HEK293 (cell line): ENCODE results near the gene PRRC2B.
A peak's percentile ranks its signal among the peaks of the same experiment; 100 is the strongest.

ENCODE experiments used
- CTCF ChIA-PET: fragments of 350-600 bp; formaldehyde crosslinking; extraction: SDS; loops from one replicate; lab custom pipeline; 2021; ENCODE audit warnings: antibody characterized with exemption; lab: Yijun Ruan, JAX
- POLR2A ChIA-PET: fragments of 300-600 bp; formaldehyde crosslinking; extraction: SDS; loops from one replicate; lab custom pipeline; 2020; ENCODE audit warnings: antibody characterized with exemption, inconsistent platforms; lab: Yijun Ruan, JAX
- H3K27ac ChIP-seq: fragments of 200-500 bp; sonication (Bioruptor generic); 2 replicates; pipeline ENCODE4 v1.5.1; 2014; ENCODE audit warnings: low read depth, low read length, control low read depth, inconsistent platforms; ENCODE audit errors: extremely low read depth
- H3K36me3 ChIP-seq, 2 experiments: fragments of 200-500 bp in 1 of 2; sonication (Bioruptor generic) in 1 of 2; 1 replicate in 1 of 2; 2 replicates in 1 of 2; pipeline ENCODE4 v1.5.1; 2014 to 2017; ENCODE audit warnings: inconsistent platforms in 2 of 2, low read length in 2 of 2; ENCODE audit not compliant: control insufficient read depth in 2 of 2, insufficient read depth in 1 of 2
- H3K4me1 ChIP-seq: fragments of 200-500 bp; sonication (Bioruptor generic); 2 replicates; pipeline ENCODE4 v1.5.1; 2014; ENCODE audit warnings: mild to moderate bottlenecking, low read length, inconsistent platforms; ENCODE audit not compliant: control insufficient read depth, insufficient read depth
- H3K4me3 ChIP-seq: 2 replicates; pipeline ENCODE4 v1.5.1; 2011; ENCODE audit warnings: low read depth, mild to moderate bottlenecking, control low read depth, low read length, moderate library complexity
- H3K9me3 ChIP-seq: fragments of 200-500 bp; sonication (Bioruptor generic); 2 replicates; pipeline ENCODE4 v1.5.1; 2014; ENCODE audit warnings: low read depth, low read length, inconsistent platforms; ENCODE audit not compliant: control insufficient read depth, insufficient read depth
- BCL11A ChIP-seq: fragments of 450-650 bp; formaldehyde crosslinking; IDR thresholded peaks from 2 replicates; pipeline ENCODE4 v1.5.1; 2016; ENCODE audit warnings: low read depth, missing biosample characterization, missing genetic modification characterization
- IKZF3 ChIP-seq: fragments of 450-650 bp; IDR thresholded peaks from 2 replicates; pipeline ENCODE4 v1.5.0; 2018; ENCODE audit warnings: missing biosample characterization, mild to moderate bottlenecking, missing genetic modification characterization, moderate library complexity
- OSR2 ChIP-seq: fragments of 450-650 bp; formaldehyde crosslinking; IDR thresholded peaks from 2 replicates; pipeline ENCODE4 v1.5.1; 2016; ENCODE audit warnings: missing biosample characterization, missing genetic modification characterization
- RBAK ChIP-seq: fragments of 450-650 bp; formaldehyde crosslinking; IDR thresholded peaks from 2 replicates; pipeline ENCODE4 v1.5.1; 2016; ENCODE audit warnings: missing biosample characterization, missing genetic modification characterization
- ZBTB8A ChIP-seq: fragments of 450-650 bp; formaldehyde crosslinking; IDR thresholded peaks from 2 replicates; pipeline ENCODE4 v1.5.1; 2016; ENCODE audit warnings: missing biosample characterization, missing genetic modification characterization
- ZNF132 ChIP-seq: fragments of 450-650 bp; formaldehyde crosslinking; IDR thresholded peaks from 2 replicates; pipeline ENCODE4 v1.5.1; 2017; ENCODE audit warnings: missing biosample characterization, missing genetic modification characterization, borderline replicate concordance
- ZNF16 ChIP-seq: fragments of 450-650 bp; formaldehyde crosslinking; IDR thresholded peaks from 2 replicates; pipeline ENCODE4 v1.5.1; 2016; ENCODE audit warnings: low read depth, missing biosample characterization, missing genetic modification characterization
- ZNF2 ChIP-seq: fragments of 450-650 bp; formaldehyde crosslinking; IDR thresholded peaks from 2 replicates; pipeline ENCODE4 v1.5.1; 2016; ENCODE audit warnings: missing biosample characterization, missing genetic modification characterization
- ZNF248 ChIP-seq: fragments of 450-650 bp; formaldehyde crosslinking; IDR thresholded peaks from 2 replicates; pipeline ENCODE4 v1.5.1; 2017; ENCODE audit warnings: missing biosample characterization, missing genetic modification characterization
- ZNF335 ChIP-seq: fragments of 450-650 bp; formaldehyde crosslinking; conservative IDR thresholded peaks from 2 replicates; pipeline ENCODE4 v1.5.1; 2016; ENCODE audit warnings: missing biosample characterization, missing genetic modification characterization
- ZNF398 ChIP-seq: fragments of 450-650 bp; formaldehyde crosslinking; IDR thresholded peaks from 2 replicates; pipeline ENCODE4 v1.5.1; 2017; ENCODE audit warnings: missing biosample characterization, missing genetic modification characterization
- ZNF596 ChIP-seq: fragments of 450-650 bp; IDR thresholded peaks from 2 replicates; pipeline ENCODE4 v1.5.0; 2018; ENCODE audit warnings: missing biosample characterization, mild to moderate bottlenecking, missing genetic modification characterization, moderate library complexity
- ZNF707 ChIP-seq: fragments of 450-650 bp; formaldehyde crosslinking; IDR thresholded peaks from 2 replicates; pipeline ENCODE4 v1.5.1; 2016; ENCODE audit warnings: missing biosample characterization, missing genetic modification characterization
- ZNF777 ChIP-seq: fragments of 450-650 bp; formaldehyde crosslinking; IDR thresholded peaks from 2 replicates; pipeline ENCODE4 v1.5.1; 2017; ENCODE audit warnings: missing biosample characterization, missing genetic modification characterization, borderline replicate concordance
- ZNF843 ChIP-seq: fragments of 450-650 bp; formaldehyde crosslinking; IDR thresholded peaks from 2 replicates; pipeline ENCODE4 v1.5.1; 2016; ENCODE audit warnings: missing biosample characterization, missing genetic modification characterization
- ZSCAN16 ChIP-seq: fragments of 450-650 bp; formaldehyde crosslinking; IDR thresholded peaks from 2 replicates; pipeline ENCODE4 v1.5.1; 2016; ENCODE audit warnings: missing biosample characterization, missing genetic modification characterization
- ZXDB ChIP-seq: fragments of 450-650 bp; formaldehyde crosslinking; IDR thresholded peaks from 2 replicates; pipeline ENCODE4 v1.5.1; 2016; ENCODE audit warnings: missing biosample characterization, missing genetic modification characterization
- TF ChIP-seq, protein P1 (sequence below): fragments of 450-650 bp; formaldehyde crosslinking; IDR thresholded peaks from 2 replicates; pipeline ENCODE4 v1.5.1; 2016; ENCODE audit warnings: missing biosample characterization, missing genetic modification characterization
- TF ChIP-seq, protein P2 (sequence below): fragments of 450-650 bp; formaldehyde crosslinking; optimal IDR thresholded peaks from 2 replicates; pipeline ENCODE3; 2016; ENCODE audit warnings: missing biosample characterization, mild to moderate bottlenecking, missing genetic modification characterization
- TF ChIP-seq, protein P3 (sequence below): fragments of 450-650 bp; formaldehyde crosslinking; IDR thresholded peaks from 2 replicates; pipeline ENCODE4 v1.5.1; 2016; ENCODE audit warnings: missing biosample characterization, missing genetic modification characterization
- TF ChIP-seq, protein P4 (sequence below): fragments of 450-650 bp; formaldehyde crosslinking; IDR thresholded peaks from 2 replicates; pipeline ENCODE4 v1.5.1; 2017; ENCODE audit warnings: missing biosample characterization, missing genetic modification characterization
- TF ChIP-seq, protein P5 (sequence below): fragments of 450-650 bp; formaldehyde crosslinking; IDR thresholded peaks from 2 replicates; pipeline ENCODE4 v1.5.1; 2016; ENCODE audit warnings: missing biosample characterization, missing genetic modification characterization

The PRRC2B gene

DNA sequence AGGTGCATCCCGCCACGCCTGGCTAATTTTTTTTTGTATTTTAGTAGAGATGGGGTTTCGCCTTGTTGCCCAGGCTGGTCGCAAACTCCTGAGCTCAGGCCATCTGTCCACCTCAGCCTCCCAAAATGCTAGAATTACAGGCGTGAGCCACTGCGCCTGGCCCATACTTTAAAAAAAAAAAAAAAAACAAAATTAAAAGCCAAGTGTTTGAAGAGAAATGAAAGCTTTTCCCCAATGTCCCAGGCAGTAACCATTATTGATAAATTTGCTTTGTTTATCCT is 9.5 kb downstream of the PRRC2B start (continued):
- TF ChIP-seq ZSCAN16 (tag by site-specific recombination) = no peak
- no peak for TF ChIP-seq BCL11A (tag by site-specific recombination)
- no peak for TF ChIP-seq RBAK (tag by site-specific recombination)
- TF ChIP-seq ZXDB (tag by site-specific recombination) = no peak
- TF ChIP-seq IKZF3 = no peak
- TF ChIP-seq, protein P1, sequence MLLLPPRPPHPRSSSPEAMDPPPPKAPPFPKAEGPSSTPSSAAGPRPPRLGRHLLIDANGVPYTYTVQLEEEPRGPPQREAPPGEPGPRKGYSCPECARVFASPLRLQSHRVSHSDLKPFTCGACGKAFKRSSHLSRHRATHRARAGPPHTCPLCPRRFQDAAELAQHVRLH (tag by site-specific recombination) = no peak
- no peak for TF ChIP-seq ZNF335 (tag by site-specific recombination)
- TF ChIP-seq ZNF248 (tag by site-specific recombination) = no peak
- no peak for TF ChIP-seq ZNF843 (tag by site-specific recombination)

GRCh38 chr9:131404581-131404980 is 10.7 kb downstream of the PRRC2B start:
- Histone ChIP-seq H3K9me3 (no peaks in the 10 kb centered on the region), H3K4me3 (no peak overlapping the region), H3K27ac (no peak overlapping the region), H3K36me3 (no peaks in the 10 kb centered on the region; a peak in 1 of 3 replicates), H3K4me1 (peaks cover 53% of the 10 kb centered on the region)
- ChIA-PET POLR2A (interaction anchor here (0.5 to 3.0 kb wide), 5 partner anchors 8 to 370 kb away, joined by 3 to 24 read pairs (median 4); no protein-coding TSS in a partner anchor), CTCF (interaction anchor here (0.7 to 1.8 kb wide), 6 partner anchors 8 to 70 kb away, joined by 4 to 10 read pairs (median 6); no protein-coding TSS in a partner anchor)
- TF ChIP-seq IKZF3 (0 out of 2 replicates have a peak, but pooled peaks have one; percentile 22), ZNF777 (tag by site-specific recombination) (no peak), ZBTB8A (no peak)

DNA sequence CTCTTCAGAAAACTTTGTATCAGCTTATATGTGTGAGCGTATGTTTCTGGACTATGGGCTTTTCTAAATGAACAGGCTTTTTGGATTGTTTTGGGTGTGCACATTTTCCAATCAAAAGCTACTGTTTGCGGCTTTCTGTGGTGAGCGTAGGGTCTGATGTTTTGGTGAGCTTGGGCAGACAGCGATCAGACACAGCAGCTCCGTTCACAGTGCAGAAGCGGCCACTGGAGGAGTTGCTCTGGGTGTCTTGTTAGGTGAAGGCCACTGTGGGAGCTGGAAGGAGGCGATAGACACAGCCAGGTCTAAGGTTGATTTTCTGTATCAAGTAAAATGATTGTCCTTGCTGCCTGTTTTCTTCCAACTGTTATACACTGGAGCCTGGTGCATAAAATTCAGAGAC is 11.1 kb downstream of the PRRC2B start:
- POLR2A ChIA-PET = interaction anchor here (0.5 to 3.0 kb wide), 6 partner anchors 9 to 370 kb away, joined by 3 to 24 read pairs (median 4); no protein-coding TSS in a partner anchor

DNA sequence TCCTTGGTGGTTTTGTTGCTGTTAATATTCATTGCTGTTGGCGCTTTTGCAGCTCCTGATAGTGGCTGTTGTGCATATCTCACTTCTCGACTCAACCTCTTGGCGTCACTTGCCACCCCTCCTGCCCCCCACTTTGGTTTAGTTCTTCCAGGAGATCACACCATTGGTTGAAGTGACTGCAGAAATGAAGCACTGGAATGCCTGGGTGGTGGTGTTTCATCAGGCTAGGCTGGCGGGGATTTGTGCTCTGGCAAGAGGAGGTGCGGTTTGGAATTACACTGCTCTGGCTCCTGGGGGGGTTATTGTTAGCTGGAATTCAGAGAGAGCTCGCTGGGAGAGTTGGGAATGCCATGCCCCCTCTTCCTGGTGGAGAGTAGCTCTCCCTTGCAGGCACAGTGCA is 11.5 kb downstream of the PRRC2B start:
- ChIA-PET CTCF (interaction anchor here (0.7 to 2.8 kb wide), 10 partner anchors 9 to 71 kb away, joined by 3 to 23 read pairs (median 5); no protein-coding TSS in a partner anchor), POLR2A (interaction anchor here (0.5 to 3.0 kb wide), 8 partner anchors 9 to 371 kb away, joined by 3 to 24 read pairs (median 7); no protein-coding TSS in a partner anchor)
- Histone ChIP-seq H3K36me3 (no peaks in the 10 kb centered on the region; a peak in 1 of 3 replicates), H3K4me1 (peaks cover 61% of the 10 kb centered on the region), H3K27ac (peak overlapping the region; percentile 47; the same call in 1 of the 2 replicates), H3K4me3 (no peak overlapping the region), H3K9me3 (no peaks in the 10 kb centered on the region)
- TF ChIP-seq, protein P2, sequence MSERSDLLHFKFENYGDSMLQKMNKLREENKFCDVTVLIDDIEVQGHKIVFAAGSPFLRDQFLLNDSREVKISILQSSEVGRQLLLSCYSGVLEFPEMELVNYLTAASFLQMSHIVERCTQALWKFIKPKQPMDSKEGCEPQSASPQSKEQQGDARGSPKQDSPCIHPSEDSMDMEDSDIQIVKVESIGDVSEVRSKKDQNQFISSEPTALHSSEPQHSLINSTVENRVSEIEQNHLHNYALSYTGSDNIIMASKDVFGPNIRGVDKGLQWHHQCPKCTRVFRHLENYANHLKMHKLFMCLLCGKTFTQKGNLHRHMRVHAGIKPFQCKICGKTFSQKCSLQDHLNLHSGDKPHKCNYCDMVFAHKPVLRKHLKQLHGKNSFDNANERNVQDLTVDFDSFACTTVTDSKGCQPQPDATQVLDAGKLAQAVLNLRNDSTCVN (tag by site-specific recombination) = no peak
- TF ChIP-seq ZNF596 (tag by site-specific recombination) (no peak), ZNF16 (tag by site-specific recombination) (no peak), ZNF2 (tag by site-specific recombination) (no peak), ZNF707 (tag by site-specific recombination) (no peak), ZNF398 (peak; percentile 94)
- TF ChIP-seq, protein P3, sequence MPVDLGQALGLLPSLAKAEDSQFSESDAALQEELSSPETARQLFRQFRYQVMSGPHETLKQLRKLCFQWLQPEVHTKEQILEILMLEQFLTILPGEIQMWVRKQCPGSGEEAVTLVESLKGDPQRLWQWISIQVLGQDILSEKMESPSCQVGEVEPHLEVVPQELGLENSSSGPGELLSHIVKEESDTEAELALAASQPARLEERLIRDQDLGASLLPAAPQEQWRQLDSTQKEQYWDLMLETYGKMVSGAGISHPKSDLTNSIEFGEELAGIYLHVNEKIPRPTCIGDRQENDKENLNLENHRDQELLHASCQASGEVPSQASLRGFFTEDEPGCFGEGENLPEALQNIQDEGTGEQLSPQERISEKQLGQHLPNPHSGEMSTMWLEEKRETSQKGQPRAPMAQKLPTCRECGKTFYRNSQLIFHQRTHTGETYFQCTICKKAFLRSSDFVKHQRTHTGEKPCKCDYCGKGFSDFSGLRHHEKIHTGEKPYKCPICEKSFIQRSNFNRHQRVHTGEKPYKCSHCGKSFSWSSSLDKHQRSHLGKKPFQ (tag by site-specific recombination) = peak; percentile 42; the same call in 1 of the 2 replicates
- TF ChIP-seq, protein P4, sequence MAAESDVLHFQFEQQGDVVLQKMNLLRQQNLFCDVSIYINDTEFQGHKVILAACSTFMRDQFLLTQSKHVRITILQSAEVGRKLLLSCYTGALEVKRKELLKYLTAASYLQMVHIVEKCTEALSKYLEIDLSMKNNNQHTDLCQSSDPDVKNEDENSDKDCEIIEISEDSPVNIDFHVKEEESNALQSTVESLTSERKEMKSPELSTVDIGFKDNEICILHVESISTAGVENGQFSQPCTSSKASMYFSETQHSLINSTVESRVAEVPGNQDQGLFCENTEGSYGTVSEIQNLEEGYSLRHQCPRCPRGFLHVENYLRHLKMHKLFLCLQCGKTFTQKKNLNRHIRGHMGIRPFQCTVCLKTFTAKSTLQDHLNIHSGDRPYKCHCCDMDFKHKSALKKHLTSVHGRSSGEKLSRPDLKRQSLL (tag by site-specific recombination) = no peak

More for the DNA sequence above, 11.1 kb downstream of the PRRC2B start:
- TF ChIP-seq ZNF132 = no peak
- TF ChIP-seq, protein P5, sequence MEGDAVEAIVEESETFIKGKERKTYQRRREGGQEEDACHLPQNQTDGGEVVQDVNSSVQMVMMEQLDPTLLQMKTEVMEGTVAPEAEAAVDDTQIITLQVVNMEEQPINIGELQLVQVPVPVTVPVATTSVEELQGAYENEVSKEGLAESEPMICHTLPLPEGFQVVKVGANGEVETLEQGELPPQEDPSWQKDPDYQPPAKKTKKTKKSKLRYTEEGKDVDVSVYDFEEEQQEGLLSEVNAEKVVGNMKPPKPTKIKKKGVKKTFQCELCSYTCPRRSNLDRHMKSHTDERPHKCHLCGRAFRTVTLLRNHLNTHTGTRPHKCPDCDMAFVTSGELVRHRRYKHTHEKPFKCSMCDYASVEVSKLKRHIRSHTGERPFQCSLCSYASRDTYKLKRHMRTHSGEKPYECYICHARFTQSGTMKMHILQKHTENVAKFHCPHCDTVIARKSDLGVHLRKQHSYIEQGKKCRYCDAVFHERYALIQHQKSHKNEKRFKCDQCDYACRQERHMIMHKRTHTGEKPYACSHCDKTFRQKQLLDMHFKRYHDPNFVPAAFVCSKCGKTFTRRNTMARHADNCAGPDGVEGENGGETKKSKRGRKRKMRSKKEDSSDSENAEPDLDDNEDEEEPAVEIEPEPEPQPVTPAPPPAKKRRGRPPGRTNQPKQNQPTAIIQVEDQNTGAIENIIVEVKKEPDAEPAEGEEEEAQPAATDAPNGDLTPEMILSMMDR = peak; percentile 10; the same call in 1 of the 2 replicates
- peak; percentile 52; the same call in 1 of the 2 replicates for TF ChIP-seq OSR2 (tag by site-specific recombination)
- H3K36me3 ChIP-seq = no peaks in the 10 kb centered on the region; a peak in 1 of 3 replicates
- H3K9me3 ChIP-seq = no peaks in the 10 kb centered on the region
- H3K27ac ChIP-seq = no peak overlapping the region
- CTCF ChIA-PET = interaction anchor here (0.7 to 1.8 kb wide), 6 partner anchors 8 to 70 kb away, joined by 4 to 10 read pairs (median 6); no protein-coding TSS in a partner anchor
- H3K4me1 ChIP-seq = peaks cover 57% of the 10 kb centered on the region
- H3K4me3 ChIP-seq = no peak overlapping the region
